ENCODE data around the gene TBC1D22A.

TBC1D22A gene

GRCh38 chr22:47210112-47210657 is 447.7 kb downstream of the TBC1D22A start:
- no peak for TF ChIP-seq RARB (CRISPR knock-in tag; IDR thresholded peaks at IDR 0.05)
- no peak for TF ChIP-seq CREB5 (CRISPR knock-in tag; IDR thresholded peaks at IDR 0.05; ENCODE audit: low read depth)
- no peak for TF ChIP-seq PPARA (CRISPR knock-in tag; IDR thresholded peaks at IDR 0.05; ENCODE audit: borderline replicate concordance)
- no peak for TF ChIP-seq ARNTL (CRISPR knock-in tag; IDR thresholded peaks at IDR 0.05; ENCODE audit: borderline replicate concordance, low read depth)
- TF ChIP-seq PATZ1 (CRISPR knock-in tag; IDR thresholded peaks at IDR 0.05; ENCODE audit: borderline replicate concordance): no peak
- TF ChIP-seq ISL1 (CRISPR knock-in tag; IDR thresholded peaks at IDR 0.05): no peak
- TF ChIP-seq ZNF565 (CRISPR knock-in tag; conservative IDR thresholded peaks at IDR 0.05; ENCODE audit: low read depth): no peak
- no peak for TF ChIP-seq GLIS3 (CRISPR knock-in tag; IDR thresholded peaks at IDR 0.05)
- no peak for TF ChIP-seq TSHZ2 (CRISPR knock-in tag; IDR thresholded peaks at IDR 0.05)
- no peak for TF ChIP-seq BACH2 (CRISPR knock-in tag; IDR thresholded peaks at IDR 0.05; ENCODE audit: borderline replicate concordance)
- TF ChIP-seq TCF4 (CRISPR knock-in tag; IDR thresholded peaks at IDR 0.05; ENCODE audit: borderline replicate concordance): no peak
- no peak for TF ChIP-seq ESRRG (CRISPR knock-in tag; IDR thresholded peaks at IDR 0.05)
- no peak for TF ChIP-seq POU6F1 (CRISPR knock-in tag; IDR thresholded peaks at IDR 0.05; ENCODE audit: borderline replicate concordance, low read depth)
- no peak for TF ChIP-seq CSRNP3 (CRISPR knock-in tag; IDR thresholded peaks at IDR 0.05)
- TF ChIP-seq TOX (CRISPR knock-in tag; IDR thresholded peaks at IDR 0.05; ENCODE audit: borderline replicate concordance): no peak
- TF ChIP-seq ZFP3 (CRISPR knock-in tag; IDR thresholded peaks at IDR 0.05): no peak
- TF ChIP-seq ZC3H10 (CRISPR knock-in tag; IDR thresholded peaks at IDR 0.05): no peak
- TF ChIP-seq CSDC2 (CRISPR knock-in tag; IDR thresholded peaks at IDR 0.05): no peak
- TF ChIP-seq OSR1 (CRISPR knock-in tag; IDR thresholded peaks at IDR 0.05): no peak
- TF ChIP-seq ZFP30 (CRISPR knock-in tag; IDR thresholded peaks at IDR 0.05): no peak
- ATAC-seq: no peak

- TF ChIP-seq ISL1 (CRISPR knock-in tag; IDR thresholded peaks at IDR 0.05): no peak
- no peak for TF ChIP-seq ZNF70 (CRISPR knock-in tag; IDR thresholded peaks at IDR 0.05)
- ATAC-seq: no peak
Observed at GRCh38 chr22:47210686-47211085, 448.2 kb downstream of the TBC1D22A start.

- peak; percentile 58; the same call in 1 of the 3 replicates for ATAC-seq
- TF ChIP-seq ZFP30 (CRISPR knock-in tag; IDR thresholded peaks at IDR 0.05) (no peak), SNAI2 (CRISPR knock-in tag; IDR thresholded peaks at IDR 0.05) (no peak), ESRRG (CRISPR knock-in tag; IDR thresholded peaks at IDR 0.05) (no peak), PPARA (CRISPR knock-in tag; IDR thresholded peaks at IDR 0.05; ENCODE audit: borderline replicate concordance) (no peak), ZNF565 (CRISPR knock-in tag; conservative IDR thresholded peaks at IDR 0.05; ENCODE audit: low read depth) (no peak), RARB (CRISPR knock-in tag; IDR thresholded peaks at IDR 0.05) (no peak), POU6F1 (CRISPR knock-in tag; IDR thresholded peaks at IDR 0.05; ENCODE audit: borderline replicate concordance, low read depth) (no peak), PATZ1 (CRISPR knock-in tag; IDR thresholded peaks at IDR 0.05; ENCODE audit: borderline replicate concordance) (no peak), CSDC2 (CRISPR knock-in tag; IDR thresholded peaks at IDR 0.05) (no peak), CREB5 (CRISPR knock-in tag; IDR thresholded peaks at IDR 0.05; ENCODE audit: low read depth) (no peak)
Observed at GRCh38 chr22:47213571-47214230, 451.3 kb downstream of the TBC1D22A start.
